NCI-H345 treated with DMSO at 0.1 percent for 48 hours (cell line): ENCODE data around the gene SLC7A1.
A peak's percentile ranks its signal among the peaks of the same experiment; 100 is the strongest.

ENCODE experiments used
- DNase-seq: peaks from one replicate; lab custom pipeline; 2025; ENCODE audit not compliant: unreplicated experiment; lab: John Stamatoyannopoulos, UW

Gene SLC7A1

GRCh38 chr13:29491248-29491647, 104.2 kb downstream of the SLC7A1 start:
- DNase-seq = no peak

GRCh38 chr13:29490561-29490885, 105.0 kb downstream of the SLC7A1 start:
- no peak for DNase-seq

GRCh38 chr13:29489650-29490560, 105.6 kb downstream of the SLC7A1 start:
- no peak for DNase-seq

GRCh38 chr13:29487466-29488454, 107.7 kb downstream of the SLC7A1 start:
- no peak for DNase-seq

- DNase-seq = no peak
These were observed 108.9 kb downstream of the SLC7A1 start for GRCh38 chr13:29486551-29486950.

GRCh38 chr13:29484796-29485195, 110.7 kb downstream of the SLC7A1 start:
- DNase-seq = no peak

GRCh38 chr13:29484236-29484635, 111.3 kb downstream of the SLC7A1 start:
- peak; percentile 8 for DNase-seq

- no peak for DNase-seq
These were observed 111.9 kb downstream of the SLC7A1 start for GRCh38 chr13:29483623-29484022.

GRCh38 chr13:29483211-29483610, 112.3 kb downstream of the SLC7A1 start:
- DNase-seq = no peak

- DNase-seq = no peak
These were observed 113.0 kb downstream of the SLC7A1 start for GRCh38 chr13:29482504-29482903.

- no peak for DNase-seq
These were observed 113.9 kb downstream of the SLC7A1 start for GRCh38 chr13:29481603-29482002.

GRCh38 chr13:29480893-29481525, 114.5 kb downstream of the SLC7A1 start:
- no peak for DNase-seq

GRCh38 chr13:29479716-29480492, 115.6 kb downstream of the SLC7A1 start:
- DNase-seq = no peak

GRCh38 chr13:29476046-29476445, 119.4 kb downstream of the SLC7A1 start:
- DNase-seq = no peak

- DNase-seq = no peak
These were observed 120.5 kb downstream of the SLC7A1 start for GRCh38 chr13:29474991-29475390.

GRCh38 chr13:29473166-29473565, 122.3 kb downstream of the SLC7A1 start:
- DNase-seq = no peak

GRCh38 chr13:29472332-29472961, 123.0 kb downstream of the SLC7A1 start:
- no peak for DNase-seq

- DNase-seq = no peak
These were observed 123.9 kb downstream of the SLC7A1 start for GRCh38 chr13:29471551-29471950.

GRCh38 chr13:29465741-29466293, 129.7 kb downstream of the SLC7A1 start:
- no peak for DNase-seq
